ENCODE data around the gene MGP.

Gene MGP

DNA sequence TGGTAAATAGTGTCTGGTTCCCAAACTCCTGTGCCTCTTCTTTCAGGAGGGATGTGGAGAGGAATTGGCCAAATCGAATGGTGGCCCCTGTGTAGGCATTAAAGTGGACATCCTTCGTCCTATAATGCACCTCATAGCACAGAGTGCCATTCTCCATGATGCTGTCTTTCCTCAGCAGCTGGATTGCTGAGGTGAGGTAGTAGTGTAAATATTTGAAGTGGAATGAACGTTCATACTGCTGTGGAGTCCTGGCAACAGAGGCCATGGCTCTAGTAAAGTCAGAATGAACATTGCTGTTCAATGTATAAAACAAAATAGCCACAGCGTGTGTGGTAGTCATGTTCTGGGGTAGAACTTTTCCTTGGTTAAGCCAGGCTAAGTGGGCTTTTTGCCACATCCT is 45.0 kb downstream of the MGP start:
- no peak for DNase-seq (ENCODE audit: low spot score)
- TF ChIP-seq, protein P1, sequence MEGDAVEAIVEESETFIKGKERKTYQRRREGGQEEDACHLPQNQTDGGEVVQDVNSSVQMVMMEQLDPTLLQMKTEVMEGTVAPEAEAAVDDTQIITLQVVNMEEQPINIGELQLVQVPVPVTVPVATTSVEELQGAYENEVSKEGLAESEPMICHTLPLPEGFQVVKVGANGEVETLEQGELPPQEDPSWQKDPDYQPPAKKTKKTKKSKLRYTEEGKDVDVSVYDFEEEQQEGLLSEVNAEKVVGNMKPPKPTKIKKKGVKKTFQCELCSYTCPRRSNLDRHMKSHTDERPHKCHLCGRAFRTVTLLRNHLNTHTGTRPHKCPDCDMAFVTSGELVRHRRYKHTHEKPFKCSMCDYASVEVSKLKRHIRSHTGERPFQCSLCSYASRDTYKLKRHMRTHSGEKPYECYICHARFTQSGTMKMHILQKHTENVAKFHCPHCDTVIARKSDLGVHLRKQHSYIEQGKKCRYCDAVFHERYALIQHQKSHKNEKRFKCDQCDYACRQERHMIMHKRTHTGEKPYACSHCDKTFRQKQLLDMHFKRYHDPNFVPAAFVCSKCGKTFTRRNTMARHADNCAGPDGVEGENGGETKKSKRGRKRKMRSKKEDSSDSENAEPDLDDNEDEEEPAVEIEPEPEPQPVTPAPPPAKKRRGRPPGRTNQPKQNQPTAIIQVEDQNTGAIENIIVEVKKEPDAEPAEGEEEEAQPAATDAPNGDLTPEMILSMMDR (IDR thresholded peaks at IDR 0.05; ENCODE audit: extremely low read depth, missing control alignments) = no peak

DNA sequence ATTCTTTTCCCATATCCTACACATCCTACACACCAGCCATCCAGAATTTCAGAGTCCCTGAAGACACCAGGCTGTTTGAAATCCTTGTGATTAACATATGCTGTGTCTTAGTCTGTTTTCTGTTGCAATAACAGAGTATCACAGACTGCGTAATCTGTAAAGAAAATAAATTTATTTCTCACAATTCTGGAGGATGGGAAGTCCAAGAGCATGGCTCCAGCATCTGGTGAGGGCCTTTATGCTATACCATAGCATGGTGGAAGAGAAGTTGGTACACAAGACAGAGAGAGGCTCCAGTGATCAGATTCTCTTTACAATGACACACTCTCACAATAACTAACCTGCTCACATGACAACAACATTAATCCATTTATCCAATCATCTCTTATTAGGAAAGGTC is 46.4 kb downstream of the MGP start:
- TF ChIP-seq, protein P1 (IDR thresholded peaks at IDR 0.05; ENCODE audit: extremely low read depth, missing control alignments) = no peak
- no peak for DNase-seq (ENCODE audit: low spot score)

DNA sequence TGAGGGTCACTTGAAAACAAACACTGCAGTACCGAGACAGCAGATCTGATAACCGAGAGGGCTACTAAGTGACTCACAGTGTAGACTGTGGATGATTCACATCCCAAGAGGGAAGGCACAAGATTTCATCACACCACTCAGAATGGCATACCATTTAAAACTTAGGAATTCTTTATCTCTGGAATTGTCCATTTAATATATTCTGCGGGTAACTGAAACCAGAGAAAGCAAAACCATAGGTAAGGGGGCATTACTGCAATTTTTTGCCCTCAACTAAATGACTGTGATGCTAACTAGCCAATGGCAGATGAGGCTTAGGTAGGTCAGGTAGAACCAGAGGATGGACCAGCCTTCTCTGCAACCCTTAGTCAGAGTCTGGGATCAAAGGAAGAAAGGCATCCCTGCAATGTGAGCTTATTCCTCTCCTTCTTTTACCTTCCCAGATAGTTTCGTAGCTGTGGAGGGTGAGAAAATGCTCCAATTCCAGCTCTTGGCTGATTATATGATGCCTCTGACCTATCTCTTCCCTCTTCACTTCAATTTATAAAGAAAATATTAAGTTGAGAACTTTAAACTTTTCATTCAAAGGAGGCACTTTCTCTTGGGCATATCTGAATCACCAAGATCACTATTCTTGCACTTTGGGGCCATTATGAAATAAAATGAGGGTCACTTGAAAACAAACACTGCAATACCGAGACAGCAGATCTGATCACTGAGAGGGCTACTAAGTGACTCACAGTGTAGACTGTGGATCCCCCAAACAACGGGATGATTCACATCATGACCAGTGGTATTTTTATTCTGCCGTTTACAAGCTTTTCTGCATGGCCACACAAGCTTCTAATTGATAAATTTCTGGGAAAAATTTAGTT is 49.1 kb downstream of the MGP start:
- DNase-seq (ENCODE audit: low spot score) = no peak
- TF ChIP-seq, protein P1 (IDR thresholded peaks at IDR 0.05; ENCODE audit: extremely low read depth, missing control alignments) = no peak

DNA sequence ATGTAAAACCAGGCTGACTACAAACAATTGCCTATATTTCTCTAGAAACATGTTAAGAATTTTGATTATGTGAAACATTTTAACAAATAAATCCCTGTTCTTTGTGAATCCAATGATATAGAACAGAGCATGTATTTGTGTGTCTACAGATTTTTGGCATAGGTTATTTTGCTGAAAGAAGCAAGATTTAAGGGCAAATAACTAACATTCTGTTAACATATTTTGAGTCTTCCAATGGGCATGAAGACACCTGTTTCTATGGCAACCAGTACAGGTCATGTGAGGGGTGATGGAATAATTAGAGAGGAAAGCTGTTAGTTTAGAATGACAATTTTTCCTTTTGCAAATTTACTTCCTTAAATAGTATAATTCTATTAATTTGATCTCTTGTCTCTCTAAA is 51.1 kb downstream of the MGP start:
- DNase-seq (ENCODE audit: low spot score) = no peak
- TF ChIP-seq, protein P1 (IDR thresholded peaks at IDR 0.05; ENCODE audit: extremely low read depth, missing control alignments) = no peak

DNA sequence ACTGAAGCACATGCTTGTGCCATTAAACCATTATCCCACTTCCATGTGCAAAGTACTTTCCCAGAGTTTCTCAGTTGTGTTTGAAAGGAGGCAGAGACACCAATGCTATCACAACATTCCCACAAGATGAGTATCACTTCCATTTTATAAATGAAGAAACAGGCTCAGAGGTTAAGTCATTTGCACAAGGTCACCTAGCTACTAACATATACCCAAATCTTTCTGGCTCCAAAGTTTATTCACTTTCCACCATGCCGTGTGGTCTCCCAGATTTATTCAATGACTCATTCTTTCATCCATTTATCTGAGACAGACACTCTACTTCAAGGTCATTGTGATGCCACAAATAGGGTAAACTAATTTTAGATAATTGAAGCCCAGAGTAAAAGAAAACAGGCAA is 51.7 kb downstream of the MGP start:
- DNase-seq (ENCODE audit: low spot score) = no peak
- TF ChIP-seq, protein P1 (IDR thresholded peaks at IDR 0.05; ENCODE audit: extremely low read depth, missing control alignments) = no peak

DNA sequence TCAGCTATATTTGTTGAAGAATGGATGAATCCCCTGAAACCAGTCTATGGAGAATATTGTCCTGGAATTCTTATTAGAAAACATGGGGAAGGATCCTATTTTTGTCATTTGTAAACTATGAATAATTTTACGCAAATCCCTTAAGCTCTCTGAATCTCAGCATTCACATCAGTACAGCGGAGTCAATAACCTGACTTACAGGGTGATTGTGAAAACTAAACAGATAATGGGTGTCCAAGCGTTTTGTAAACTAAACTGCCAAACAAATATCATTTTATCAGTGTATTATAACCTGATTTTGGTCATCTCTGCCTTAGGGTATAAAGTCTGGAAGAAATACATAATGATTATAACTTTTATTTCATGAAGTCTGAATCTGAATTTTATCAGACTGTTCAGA is 52.3 kb downstream of the MGP start:
- no peak for DNase-seq (ENCODE audit: low spot score)
- TF ChIP-seq, protein P1 (IDR thresholded peaks at IDR 0.05; ENCODE audit: extremely low read depth, missing control alignments) = no peak

Data from GM20000 (cell line).